Measurements from ENCODE around the gene MYO1G. TPM values are rescaled to one million over a fixed set of nuclear protein-coding genes. Genes with fewer than 3 reads are reported as not detected.
"Not testable (repeated sequence)": the region's sequence is repeated elsewhere in the genome, so short reads cannot be mapped to it uniquely, and the experiment has no call there.

The MYO1G gene
- total RNA-seq, 1 experiment from 2014 or later = 0.41 TPM

DNA sequence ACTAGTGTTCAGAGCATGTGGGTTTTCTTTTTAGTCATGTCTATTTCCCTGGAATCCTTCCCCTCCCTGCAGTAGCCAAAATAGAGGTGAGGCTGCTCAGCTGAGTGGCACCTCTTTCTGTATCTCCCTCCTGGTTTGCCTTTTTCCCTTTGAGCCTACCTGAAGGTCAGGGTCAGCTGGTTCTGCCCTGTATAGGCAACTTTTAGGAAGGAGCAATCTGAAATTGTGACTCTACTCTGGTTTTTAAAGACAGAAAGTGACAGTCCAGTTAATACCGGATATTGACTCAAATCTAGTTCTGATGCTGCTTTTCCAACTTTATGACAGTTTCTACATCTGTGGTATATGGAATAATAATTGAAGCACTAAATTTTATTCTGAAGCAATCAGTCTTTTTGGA lies 47.2 kb upstream of the MYO1G start:
- in situ Hi-C loops (cut with HindIII; ENCODE audit: low pct_unique_long_range_greater_than_20kb, low sequenced_read_pairs) = no loop called here
- Histone ChIP-seq H3K36me3 (ENCODE audit: control insufficient read depth, insufficient read depth, low read length) (no peaks in the 10 kb centered on the region), H3K27ac (ENCODE audit: low read length) (no peak overlapping the region), H3K9me3 (ENCODE audit: control insufficient read depth, insufficient read depth, low read depth, low read length) (no peaks in the 10 kb centered on the region), H3K4me3 (ENCODE audit: low read depth in 2 of 2, low read length in 2 of 2) (no peak overlapping the region), H3K27me3 (ENCODE audit: control insufficient read depth, insufficient read depth, low read length) (no peaks in the 10 kb centered on the region), H3K4me1 (ENCODE audit: control insufficient read depth, insufficient read depth, low read length) (no peaks in the 10 kb centered on the region)
- DNase-seq (ENCODE audit: low read depth, low spot score) (no peak), ATAC-seq (no peak)
- intact Hi-C loops (cut with micrococcal nuclease; ENCODE audit: unreplicated experiment) = no loop called here
- ChIA-PET POLR2A (no interaction called here), CTCF (no interaction called here)
- BruUV-seq (replicated peaks) = no TSS peak
- TF ChIP-seq SIN3A (IDR thresholded peaks at IDR 0.05; ENCODE audit: borderline replicate concordance, insufficient read depth, low read depth, low read length) (no peak), POLR2AphosphoS5 (IDR thresholded peaks at IDR 0.05; ENCODE audit: low read depth, low read length) (no peak), TCF7L2 (IDR thresholded peaks at IDR 0.05; ENCODE audit: low read depth, low read length) (no peak)
- TF ChIP-seq, protein P1, sequence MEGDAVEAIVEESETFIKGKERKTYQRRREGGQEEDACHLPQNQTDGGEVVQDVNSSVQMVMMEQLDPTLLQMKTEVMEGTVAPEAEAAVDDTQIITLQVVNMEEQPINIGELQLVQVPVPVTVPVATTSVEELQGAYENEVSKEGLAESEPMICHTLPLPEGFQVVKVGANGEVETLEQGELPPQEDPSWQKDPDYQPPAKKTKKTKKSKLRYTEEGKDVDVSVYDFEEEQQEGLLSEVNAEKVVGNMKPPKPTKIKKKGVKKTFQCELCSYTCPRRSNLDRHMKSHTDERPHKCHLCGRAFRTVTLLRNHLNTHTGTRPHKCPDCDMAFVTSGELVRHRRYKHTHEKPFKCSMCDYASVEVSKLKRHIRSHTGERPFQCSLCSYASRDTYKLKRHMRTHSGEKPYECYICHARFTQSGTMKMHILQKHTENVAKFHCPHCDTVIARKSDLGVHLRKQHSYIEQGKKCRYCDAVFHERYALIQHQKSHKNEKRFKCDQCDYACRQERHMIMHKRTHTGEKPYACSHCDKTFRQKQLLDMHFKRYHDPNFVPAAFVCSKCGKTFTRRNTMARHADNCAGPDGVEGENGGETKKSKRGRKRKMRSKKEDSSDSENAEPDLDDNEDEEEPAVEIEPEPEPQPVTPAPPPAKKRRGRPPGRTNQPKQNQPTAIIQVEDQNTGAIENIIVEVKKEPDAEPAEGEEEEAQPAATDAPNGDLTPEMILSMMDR (IDR thresholded peaks at IDR 0.05) = no peak
- TF ChIP-seq, protein P2, sequence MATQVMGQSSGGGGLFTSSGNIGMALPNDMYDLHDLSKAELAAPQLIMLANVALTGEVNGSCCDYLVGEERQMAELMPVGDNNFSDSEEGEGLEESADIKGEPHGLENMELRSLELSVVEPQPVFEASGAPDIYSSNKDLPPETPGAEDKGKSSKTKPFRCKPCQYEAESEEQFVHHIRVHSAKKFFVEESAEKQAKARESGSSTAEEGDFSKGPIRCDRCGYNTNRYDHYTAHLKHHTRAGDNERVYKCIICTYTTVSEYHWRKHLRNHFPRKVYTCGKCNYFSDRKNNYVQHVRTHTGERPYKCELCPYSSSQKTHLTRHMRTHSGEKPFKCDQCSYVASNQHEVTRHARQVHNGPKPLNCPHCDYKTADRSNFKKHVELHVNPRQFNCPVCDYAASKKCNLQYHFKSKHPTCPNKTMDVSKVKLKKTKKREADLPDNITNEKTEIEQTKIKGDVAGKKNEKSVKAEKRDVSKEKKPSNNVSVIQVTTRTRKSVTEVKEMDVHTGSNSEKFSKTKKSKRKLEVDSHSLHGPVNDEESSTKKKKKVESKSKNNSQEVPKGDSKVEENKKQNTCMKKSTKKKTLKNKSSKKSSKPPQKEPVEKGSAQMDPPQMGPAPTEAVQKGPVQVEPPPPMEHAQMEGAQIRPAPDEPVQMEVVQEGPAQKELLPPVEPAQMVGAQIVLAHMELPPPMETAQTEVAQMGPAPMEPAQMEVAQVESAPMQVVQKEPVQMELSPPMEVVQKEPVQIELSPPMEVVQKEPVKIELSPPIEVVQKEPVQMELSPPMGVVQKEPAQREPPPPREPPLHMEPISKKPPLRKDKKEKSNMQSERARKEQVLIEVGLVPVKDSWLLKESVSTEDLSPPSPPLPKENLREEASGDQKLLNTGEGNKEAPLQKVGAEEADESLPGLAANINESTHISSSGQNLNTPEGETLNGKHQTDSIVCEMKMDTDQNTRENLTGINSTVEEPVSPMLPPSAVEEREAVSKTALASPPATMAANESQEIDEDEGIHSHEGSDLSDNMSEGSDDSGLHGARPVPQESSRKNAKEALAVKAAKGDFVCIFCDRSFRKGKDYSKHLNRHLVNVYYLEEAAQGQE (IDR thresholded peaks at IDR 0.05; ENCODE audit: insufficient read depth in 1 of 2, low read depth in 2 of 2, low read length in 1 of 2) = no peak

DNA sequence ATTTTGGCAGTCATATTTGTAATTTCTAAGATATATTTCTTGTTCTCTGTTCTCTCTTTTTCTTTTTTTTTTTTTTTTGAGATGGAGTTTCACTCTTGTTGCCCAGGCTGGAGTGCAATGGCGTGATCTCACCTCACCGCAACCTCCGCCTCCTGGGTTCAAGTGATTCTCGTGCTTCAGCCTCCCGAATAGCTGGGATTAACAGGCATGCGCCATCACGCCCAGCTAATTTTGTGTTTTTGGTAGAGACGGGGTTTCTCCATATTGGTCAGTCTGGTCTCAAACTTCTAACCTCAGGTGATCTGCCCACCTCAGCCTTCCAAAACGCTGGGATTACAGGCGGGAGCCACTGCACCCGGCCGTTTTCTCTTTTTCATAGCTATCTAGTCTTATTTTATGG lies 46.7 kb upstream of the MYO1G start:
- H3K4me1 ChIP-seq (ENCODE audit: control insufficient read depth, insufficient read depth, low read length); POLR2A ChIA-PET; DNase-seq (ENCODE audit: low read depth, low spot score); ATAC-seq; CTCF ChIA-PET; BruUV-seq (replicated peaks); intact Hi-C loops (cut with micrococcal nuclease; ENCODE audit: unreplicated experiment); H3K27ac ChIP-seq (ENCODE audit: low read length); H3K27me3 ChIP-seq (ENCODE audit: control insufficient read depth, insufficient read depth, low read length); H3K36me3 ChIP-seq (ENCODE audit: control insufficient read depth, insufficient read depth, low read length); H3K9me3 ChIP-seq (ENCODE audit: control insufficient read depth, insufficient read depth, low read depth, low read length); H3K4me3 ChIP-seq (ENCODE audit: low read depth in 2 of 2, low read length in 2 of 2); in situ Hi-C loops (cut with HindIII; ENCODE audit: low pct_unique_long_range_greater_than_20kb, low sequenced_read_pairs): not testable (repeated sequence)

DNA sequence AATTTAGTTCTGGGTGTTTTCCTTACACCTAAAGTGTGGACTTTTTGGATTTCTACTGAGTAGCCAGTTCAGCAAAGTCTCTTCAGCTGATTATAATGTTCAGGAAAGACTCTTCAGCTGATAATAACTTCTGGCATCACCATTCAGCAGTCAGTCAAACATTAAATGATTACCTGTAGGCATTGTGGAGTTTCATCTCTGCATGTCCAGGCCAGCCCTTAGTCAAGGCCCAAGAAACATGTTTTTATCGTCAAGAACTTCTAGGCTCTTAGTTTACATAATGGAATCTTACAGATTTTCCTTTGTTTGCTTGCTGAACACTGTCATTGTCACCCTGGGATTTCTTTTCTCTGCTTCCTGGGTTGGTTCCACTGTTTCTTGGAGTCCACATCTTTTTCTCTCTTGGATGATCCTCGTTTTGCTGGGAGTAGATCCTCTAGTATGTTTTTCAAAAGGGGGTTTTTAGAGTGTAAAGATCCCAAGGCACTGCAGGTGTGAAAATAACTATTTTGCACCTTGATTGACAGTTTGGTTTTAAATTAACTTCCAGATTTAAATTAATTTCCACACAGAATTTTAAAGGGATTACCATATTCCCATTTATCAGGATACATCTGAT lies 45.4 kb upstream of the MYO1G start:
- no peaks in the 10 kb centered on the region for H3K27me3 ChIP-seq (ENCODE audit: control insufficient read depth, insufficient read depth, low read length)
- in situ Hi-C loops (cut with HindIII; ENCODE audit: low pct_unique_long_range_greater_than_20kb, low sequenced_read_pairs) (no loop called here), intact Hi-C loops (cut with micrococcal nuclease; ENCODE audit: unreplicated experiment) (no loop called here)
- TF ChIP-seq, protein P2 (IDR thresholded peaks at IDR 0.05; ENCODE audit: insufficient read depth in 1 of 2, low read depth in 2 of 2, low read length in 1 of 2) = no peak
- TF ChIP-seq TCF7L2 (IDR thresholded peaks at IDR 0.05; ENCODE audit: low read depth, low read length) = no peak
- TF ChIP-seq, protein P1 (IDR thresholded peaks at IDR 0.05) = no peak
- no peak for TF ChIP-seq POLR2AphosphoS5 (IDR thresholded peaks at IDR 0.05; ENCODE audit: low read depth, low read length)
- TF ChIP-seq SIN3A (IDR thresholded peaks at IDR 0.05; ENCODE audit: borderline replicate concordance, insufficient read depth, low read depth, low read length) = no peak
- H3K4me3 ChIP-seq (ENCODE audit: low read depth in 2 of 2, low read length in 2 of 2) = no peak overlapping the region
- no peaks in the 10 kb centered on the region for H3K4me1 ChIP-seq (ENCODE audit: control insufficient read depth, insufficient read depth, low read length)
- ChIA-PET CTCF (no interaction called here), POLR2A (interaction anchor here (0.6 kb wide), 2 partner anchors 24 to 91 kb away, joined by 3 to 9 read pairs; no protein-coding TSS in a partner anchor)
- BruUV-seq (replicated peaks) = no TSS peak
- no peaks in the 10 kb centered on the region for H3K9me3 ChIP-seq (ENCODE audit: control insufficient read depth, insufficient read depth, low read depth, low read length)
- ATAC-seq (no peak), DNase-seq (ENCODE audit: low read depth, low spot score) (no peak)
- no peak overlapping the region for H3K27ac ChIP-seq (ENCODE audit: low read length)
- H3K36me3 ChIP-seq (ENCODE audit: control insufficient read depth, insufficient read depth, low read length) = no peaks in the 10 kb centered on the region
